GM06990 (cell line): ENCODE data around the gene ADAMTS14.

Source experiments
- DNase-seq: peaks from one replicate; pipeline ENCODE4 v3.0.0-alpha.2; 2011; ENCODE audit not compliant: insufficient read length; ENCODE audit errors: extremely low read depth
- H3K27me3 ChIP-seq: replicated peaks from 2 replicates; pipeline ENCODE4 v1.6.0; 2011; ENCODE audit warnings: low read length; ENCODE audit not compliant: control insufficient read depth, insufficient read depth
- H3K36me3 ChIP-seq: 2 replicates; pipeline ENCODE4 v1.5.1; 2011; ENCODE audit warnings: low read length; ENCODE audit not compliant: control insufficient read depth, insufficient read depth
- H3K4me3 ChIP-seq: replicated peaks from 2 replicates; pipeline ENCODE4 v1.5.1; 2011; ENCODE audit warnings: low read depth, mild to moderate bottlenecking, control low read depth, low read length
- TF ChIP-seq, protein P1 (sequence below): IDR thresholded peaks from 2 replicates; pipeline ENCODE4 v1.5.1; 2011; ENCODE audit warnings: low read length, control low read depth, mild to moderate bottlenecking, inconsistent platforms; ENCODE audit not compliant: insufficient read depth, poor library complexity, severe bottlenecking

ADAMTS14 gene, protein sequence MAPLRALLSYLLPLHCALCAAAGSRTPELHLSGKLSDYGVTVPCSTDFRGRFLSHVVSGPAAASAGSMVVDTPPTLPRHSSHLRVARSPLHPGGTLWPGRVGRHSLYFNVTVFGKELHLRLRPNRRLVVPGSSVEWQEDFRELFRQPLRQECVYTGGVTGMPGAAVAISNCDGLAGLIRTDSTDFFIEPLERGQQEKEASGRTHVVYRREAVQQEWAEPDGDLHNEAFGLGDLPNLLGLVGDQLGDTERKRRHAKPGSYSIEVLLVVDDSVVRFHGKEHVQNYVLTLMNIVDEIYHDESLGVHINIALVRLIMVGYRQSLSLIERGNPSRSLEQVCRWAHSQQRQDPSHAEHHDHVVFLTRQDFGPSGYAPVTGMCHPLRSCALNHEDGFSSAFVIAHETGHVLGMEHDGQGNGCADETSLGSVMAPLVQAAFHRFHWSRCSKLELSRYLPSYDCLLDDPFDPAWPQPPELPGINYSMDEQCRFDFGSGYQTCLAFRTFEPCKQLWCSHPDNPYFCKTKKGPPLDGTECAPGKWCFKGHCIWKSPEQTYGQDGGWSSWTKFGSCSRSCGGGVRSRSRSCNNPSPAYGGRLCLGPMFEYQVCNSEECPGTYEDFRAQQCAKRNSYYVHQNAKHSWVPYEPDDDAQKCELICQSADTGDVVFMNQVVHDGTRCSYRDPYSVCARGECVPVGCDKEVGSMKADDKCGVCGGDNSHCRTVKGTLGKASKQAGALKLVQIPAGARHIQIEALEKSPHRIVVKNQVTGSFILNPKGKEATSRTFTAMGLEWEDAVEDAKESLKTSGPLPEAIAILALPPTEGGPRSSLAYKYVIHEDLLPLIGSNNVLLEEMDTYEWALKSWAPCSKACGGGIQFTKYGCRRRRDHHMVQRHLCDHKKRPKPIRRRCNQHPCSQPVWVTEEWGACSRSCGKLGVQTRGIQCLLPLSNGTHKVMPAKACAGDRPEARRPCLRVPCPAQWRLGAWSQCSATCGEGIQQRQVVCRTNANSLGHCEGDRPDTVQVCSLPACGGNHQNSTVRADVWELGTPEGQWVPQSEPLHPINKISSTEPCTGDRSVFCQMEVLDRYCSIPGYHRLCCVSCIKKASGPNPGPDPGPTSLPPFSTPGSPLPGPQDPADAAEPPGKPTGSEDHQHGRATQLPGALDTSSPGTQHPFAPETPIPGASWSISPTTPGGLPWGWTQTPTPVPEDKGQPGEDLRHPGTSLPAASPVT

DNA sequence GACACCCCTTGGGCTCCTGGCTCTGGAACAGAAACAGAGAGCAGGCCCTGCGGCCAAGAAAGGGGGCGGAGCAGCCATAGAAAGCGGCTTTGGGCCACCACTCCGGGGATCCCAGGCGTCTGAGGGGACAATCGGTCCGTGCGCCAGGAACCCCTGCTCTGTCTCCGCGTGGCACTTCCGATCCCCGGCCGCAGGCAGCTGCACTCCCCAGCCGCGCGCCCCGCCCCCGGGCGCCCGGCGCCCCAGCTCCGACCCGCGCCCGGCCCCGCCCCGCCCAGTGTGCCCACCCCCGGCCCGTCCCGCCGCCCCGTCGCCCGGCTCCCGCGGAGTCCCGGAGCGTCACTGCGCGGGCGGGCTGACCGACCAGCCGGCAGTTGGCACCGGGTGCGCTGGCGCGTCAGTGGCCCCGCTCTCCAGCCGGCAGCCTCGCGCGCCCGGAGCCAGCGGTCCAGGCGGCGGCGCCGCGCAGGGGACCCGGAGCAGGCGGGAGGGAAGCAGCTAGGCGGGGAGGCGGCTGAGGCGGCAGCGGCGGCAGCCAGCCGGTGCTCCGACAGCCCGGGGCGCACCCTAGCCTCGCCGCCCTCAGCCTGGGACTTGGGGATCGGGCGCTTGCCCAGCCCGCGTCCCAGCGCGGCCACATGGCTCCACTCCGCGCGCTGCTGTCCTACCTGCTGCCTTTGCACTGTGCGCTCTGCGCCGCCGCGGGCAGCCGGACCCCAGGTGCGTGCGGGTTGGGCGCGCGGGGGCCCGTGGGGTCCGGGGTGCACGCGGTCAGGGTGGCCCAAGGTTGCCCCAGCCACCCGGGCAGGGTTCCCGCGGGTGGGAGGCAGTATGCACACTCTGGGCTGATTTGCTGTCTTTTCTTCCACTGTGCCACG lies at the start of gene ADAMTS14:
TSS of gene ADAMTS14 (plus strand) at position 342 of the 878 bp plus-strand sequence. CDS start at position 639, 297 bp downstream.
- H3K4me3 ChIP-seq = peak within 1 kb of the TSS; percentile 44
- DNase-seq = no peak
- TF ChIP-seq, protein P1, sequence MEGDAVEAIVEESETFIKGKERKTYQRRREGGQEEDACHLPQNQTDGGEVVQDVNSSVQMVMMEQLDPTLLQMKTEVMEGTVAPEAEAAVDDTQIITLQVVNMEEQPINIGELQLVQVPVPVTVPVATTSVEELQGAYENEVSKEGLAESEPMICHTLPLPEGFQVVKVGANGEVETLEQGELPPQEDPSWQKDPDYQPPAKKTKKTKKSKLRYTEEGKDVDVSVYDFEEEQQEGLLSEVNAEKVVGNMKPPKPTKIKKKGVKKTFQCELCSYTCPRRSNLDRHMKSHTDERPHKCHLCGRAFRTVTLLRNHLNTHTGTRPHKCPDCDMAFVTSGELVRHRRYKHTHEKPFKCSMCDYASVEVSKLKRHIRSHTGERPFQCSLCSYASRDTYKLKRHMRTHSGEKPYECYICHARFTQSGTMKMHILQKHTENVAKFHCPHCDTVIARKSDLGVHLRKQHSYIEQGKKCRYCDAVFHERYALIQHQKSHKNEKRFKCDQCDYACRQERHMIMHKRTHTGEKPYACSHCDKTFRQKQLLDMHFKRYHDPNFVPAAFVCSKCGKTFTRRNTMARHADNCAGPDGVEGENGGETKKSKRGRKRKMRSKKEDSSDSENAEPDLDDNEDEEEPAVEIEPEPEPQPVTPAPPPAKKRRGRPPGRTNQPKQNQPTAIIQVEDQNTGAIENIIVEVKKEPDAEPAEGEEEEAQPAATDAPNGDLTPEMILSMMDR = peak; percentile 3

DNA sequence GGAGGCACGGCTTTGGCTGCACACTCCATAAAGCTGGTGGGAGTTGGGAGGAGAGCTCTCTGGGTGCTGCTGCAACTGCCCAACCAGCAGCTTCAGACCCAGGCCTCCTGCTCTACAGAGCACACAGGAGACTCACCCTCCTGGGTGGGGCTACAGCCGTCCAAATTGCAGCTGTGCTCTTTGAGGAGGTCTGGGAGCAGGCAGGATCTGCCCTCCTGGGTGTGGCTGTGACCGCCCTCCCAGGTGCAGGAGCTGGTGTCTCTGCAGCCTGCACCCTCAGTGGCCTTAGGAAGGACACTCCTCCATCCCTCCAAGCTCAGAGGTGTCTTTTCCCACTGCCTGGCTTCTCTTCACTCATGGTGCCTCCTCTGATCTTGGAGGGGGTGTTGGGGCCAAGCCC lies 49.8 kb upstream of the ADAMTS14 start:
- no peaks in the 10 kb centered on the region for H3K36me3 ChIP-seq
- no peaks in the 10 kb centered on the region for H3K27me3 ChIP-seq
- no peak overlapping the region for H3K4me3 ChIP-seq
- DNase-seq = no peak
- TF ChIP-seq, protein P1 = no peak

More for the DNA sequence above, at the start of gene ADAMTS14:
- Histone ChIP-seq H3K27me3 (no peaks in the 10 kb centered on the region; the same call in none of the 2 replicates), H3K36me3 (no peaks in the 10 kb centered on the region)

DNA sequence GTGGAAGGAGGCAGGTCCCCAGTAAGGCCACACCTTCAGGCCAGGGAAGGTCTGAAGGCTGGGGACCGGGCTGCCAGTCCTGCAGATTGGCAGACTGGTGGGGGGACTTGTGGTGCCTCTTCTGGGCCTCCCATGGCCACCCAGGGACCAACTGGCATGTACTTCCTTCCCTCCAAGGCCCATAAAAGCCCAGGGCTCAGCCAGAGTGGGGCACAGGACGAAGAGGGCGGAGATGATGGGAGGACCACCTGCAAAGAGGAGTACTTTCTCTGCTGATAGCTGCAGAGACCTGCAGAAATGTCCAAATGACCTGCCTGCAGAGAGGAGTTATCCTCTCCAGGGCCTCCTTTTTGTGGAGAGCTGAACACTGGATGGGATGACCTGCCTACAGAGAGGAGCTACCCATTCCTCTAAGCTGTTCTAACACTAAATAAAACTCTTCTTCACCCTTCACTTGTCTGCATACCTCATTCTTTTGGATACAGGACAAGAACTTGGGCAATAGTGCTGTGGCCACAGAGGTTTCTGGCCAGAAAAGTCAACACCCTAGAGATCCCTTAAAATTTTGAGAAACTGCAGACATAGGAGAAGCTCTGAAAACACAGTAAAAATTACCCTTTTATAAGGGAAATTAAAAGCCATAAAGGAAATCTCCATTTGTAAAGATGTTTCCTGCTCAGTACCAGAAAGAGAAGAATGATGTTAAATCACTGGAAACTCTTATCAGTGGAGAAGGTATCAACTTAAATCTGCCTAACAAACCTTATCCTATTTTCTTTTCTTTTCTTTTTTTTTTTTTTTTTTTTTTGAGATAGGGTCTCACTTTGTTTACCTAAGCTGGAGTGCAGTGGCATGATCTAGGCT lies 49.1 kb upstream of the ADAMTS14 start:
- Histone ChIP-seq H3K36me3 (no peaks in the 10 kb centered on the region), H3K4me3 (no peak overlapping the region), H3K27me3 (no peaks in the 10 kb centered on the region)
- DNase-seq = no peak
- TF ChIP-seq, protein P1 = no peak

DNA sequence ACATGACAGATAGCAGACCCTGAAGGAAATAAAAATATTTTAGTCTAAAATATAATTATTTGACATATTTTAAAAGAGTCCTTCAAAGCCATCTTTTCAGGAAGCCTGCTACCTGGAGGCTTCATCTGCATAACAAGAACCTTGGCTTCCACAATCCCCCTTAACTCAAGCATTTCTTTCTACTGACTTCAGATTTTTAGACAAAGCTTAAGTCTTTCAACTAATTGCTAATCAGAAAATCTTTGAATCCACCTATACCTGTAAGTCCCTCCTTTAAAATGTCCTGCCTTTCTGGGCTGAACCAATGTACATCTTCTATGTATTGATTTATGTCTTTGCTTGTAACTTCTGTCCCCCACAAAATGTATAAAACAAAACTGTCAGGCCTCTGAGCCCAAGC lies 46.2 kb upstream of the ADAMTS14 start:
- Histone ChIP-seq H3K36me3 (no peaks in the 10 kb centered on the region), H3K4me3 (no peak overlapping the region), H3K27me3 (no peaks in the 10 kb centered on the region)
- no peak for DNase-seq
- TF ChIP-seq, protein P1 = no peak
